Activated CD8-positive, alpha-beta memory T cell treated with anti-CD3 and anti-CD28 coated beads for 1 hour (primary cell): ENCODE data around the gene LMTK2.

Experiments used
- DNase-seq, 2 donors: peaks; one replicate each; pipeline ENCODE4 v3.0.0-alpha.2; 2020; ENCODE audit warnings: low read depth in 1 of 2; ENCODE audit errors: extremely low read depth in 1 of 2

The LMTK2 gene

GRCh38 chr7:98252425-98253054 lies 145.9 kb downstream of the LMTK2 start:
- no peak for DNase-seq

- no peak for DNase-seq
Observed at GRCh38 chr7:98254516-98254915, 147.9 kb downstream of the LMTK2 start.

- no peak for DNase-seq
Observed at GRCh38 chr7:98254951-98255610, 148.4 kb downstream of the LMTK2 start.

GRCh38 chr7:98256431-98256830 lies 149.8 kb downstream of the LMTK2 start:
- DNase-seq: no peak

- no peak for DNase-seq
Observed at GRCh38 chr7:98257701-98258100, 151.0 kb downstream of the LMTK2 start.
